Stomach smooth muscle (tissue), 2 donors: ENCODE measurements around the gene PPFIBP2.

Experiments used
- H3K27ac ChIP-seq: one replicate; pipeline ENCODE4 v1.7.0; 2013; ENCODE audit warnings: mild to moderate bottlenecking, low read length, inconsistent platforms
- H3K27me3 ChIP-seq, 2 donors: one replicate each; pipeline ENCODE4 v1.7.0; 2013; ENCODE audit warnings: low read length in 2 of 2; ENCODE audit not compliant: insufficient read depth in 2 of 2, control insufficient read depth in 1 of 2
- H3K36me3 ChIP-seq, 2 donors: one replicate each; pipeline ENCODE4 v1.7.0; 2013; ENCODE audit warnings: low read length in 2 of 2; ENCODE audit not compliant: control insufficient read depth in 2 of 2, insufficient read depth in 2 of 2
- H3K4me1 ChIP-seq: one replicate; pipeline ENCODE4 v1.7.0; 2013; ENCODE audit warnings: low read length; ENCODE audit not compliant: control insufficient read depth, insufficient read depth
- H3K4me3 ChIP-seq, 2 donors: one replicate each; pipeline ENCODE4 v1.7.0; 2013; ENCODE audit warnings: low read length in 2 of 2
- H3K9ac ChIP-seq, 2 donors: one replicate each; pipeline ENCODE4 v1.7.0; 2013; ENCODE audit warnings: low read length in 2 of 2, mild to moderate bottlenecking in 1 of 2
- H3K9me3 ChIP-seq, 2 donors: one replicate each; pipeline ENCODE4 v1.7.0; 2013; ENCODE audit warnings: low read length in 2 of 2; ENCODE audit not compliant: control insufficient read depth in 2 of 2
- donor health status: healthy.
- donor health status: Pancreatic carcinoma.

Gene PPFIBP2

DNA sequence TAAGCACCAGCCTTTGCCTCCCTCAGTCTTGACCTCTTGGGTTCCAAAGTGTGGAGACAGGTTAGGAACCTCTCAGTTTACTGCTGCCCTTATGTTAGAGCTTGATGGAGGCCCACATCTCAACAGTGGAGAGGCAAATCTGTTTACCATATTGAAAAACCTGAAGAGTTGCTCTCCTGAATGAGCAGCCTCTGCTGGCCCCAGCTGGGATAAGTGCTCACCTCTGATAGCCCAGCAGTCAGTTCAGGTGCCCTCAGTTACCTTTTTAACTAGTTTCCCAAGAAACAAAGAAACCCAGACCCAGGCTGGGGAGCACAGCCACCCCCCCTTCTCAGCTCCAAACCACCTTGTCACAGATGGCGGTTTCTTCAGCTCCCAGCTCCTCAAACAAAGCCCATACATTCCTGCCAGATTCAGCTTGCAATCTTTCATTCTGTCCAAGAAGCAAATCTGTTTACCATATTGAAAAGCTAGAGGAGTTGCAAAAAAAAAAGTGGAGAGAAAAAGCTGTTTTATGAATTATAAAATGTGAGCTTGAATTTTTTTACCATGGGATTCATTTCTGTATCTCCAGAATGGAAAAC, 57.2 kb downstream of the PPFIBP2 start:
- H3K27me3 ChIP-seq, result peaks cover 2% of the 10 kb centered on the region in 2 donors

DNA sequence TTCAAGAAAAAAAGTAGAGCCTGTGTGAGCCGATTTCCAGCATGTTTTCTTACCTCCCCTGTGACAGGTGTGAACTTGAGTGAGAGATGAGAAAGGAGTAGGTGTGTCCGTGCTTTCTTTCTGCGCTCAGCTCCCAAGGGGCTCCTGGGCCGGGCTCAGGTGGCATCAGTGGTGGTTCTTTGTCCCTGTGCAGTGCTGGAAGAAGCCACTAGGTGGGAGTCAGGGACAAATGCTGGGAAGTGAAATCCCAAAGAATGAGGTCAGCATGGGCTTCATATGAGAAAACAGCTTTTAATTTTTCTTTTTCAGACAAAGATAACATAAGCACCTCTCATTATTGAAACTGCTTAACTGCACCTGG, 57.8 kb downstream of the PPFIBP2 start:
- Histone ChIP-seq H3K27ac (no peak overlapping the region), H3K27me3 (peaks cover 2% of the 10 kb centered on the region in 2 donors), H3K4me3 (no peak overlapping the region), H3K9me3 (no peaks in the 10 kb centered on the region), H3K36me3 (no peaks in the 10 kb centered on the region), H3K4me1 (peaks cover 10% of the 10 kb centered on the region), H3K9ac (no peak overlapping the region)

More for the DNA sequence above, 57.2 kb downstream of the PPFIBP2 start:
- no peak overlapping the region for H3K27ac ChIP-seq
- H3K4me3 ChIP-seq, result no peak overlapping the region
- no peaks in the 10 kb centered on the region for H3K9me3 ChIP-seq
- H3K36me3 ChIP-seq, result no peaks in the 10 kb centered on the region
- peaks cover 6% of the 10 kb centered on the region for H3K4me1 ChIP-seq
- no peak overlapping the region for H3K9ac ChIP-seq

DNA sequence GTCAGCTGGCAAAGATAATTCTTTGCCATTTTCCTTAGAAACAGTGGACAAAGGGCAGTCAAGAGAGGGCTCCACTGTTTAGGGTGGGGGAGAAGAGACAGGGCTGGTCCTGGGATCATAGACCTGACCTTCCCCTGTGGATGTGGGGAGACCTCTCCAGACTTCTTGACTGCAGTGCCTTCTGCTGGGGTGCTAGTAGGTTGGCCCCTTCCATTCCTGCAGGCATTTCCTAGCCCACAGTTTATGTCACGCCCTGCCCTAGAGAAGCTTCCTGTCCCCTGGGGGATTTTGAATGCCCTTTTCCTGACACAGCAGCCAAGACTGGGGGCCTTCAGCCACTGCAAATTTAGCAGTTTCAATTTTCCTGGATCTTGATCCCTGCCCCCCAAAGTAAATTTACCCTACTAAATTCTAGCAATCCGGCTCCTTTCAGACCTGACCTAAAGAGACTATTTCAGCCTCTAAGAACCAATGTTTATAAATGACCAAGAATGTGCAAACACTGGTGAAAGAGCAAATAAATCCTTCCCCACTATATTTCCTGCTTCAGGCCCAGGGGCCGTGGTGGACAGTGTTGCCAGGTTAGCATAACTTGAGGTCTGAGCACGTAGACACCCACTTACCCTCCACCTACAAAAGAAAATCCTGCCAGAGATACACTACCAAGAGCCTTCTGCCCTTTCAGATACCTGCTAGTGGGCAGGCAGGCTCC, 58.4 kb downstream of the PPFIBP2 start:
- Histone ChIP-seq H3K9me3 (no peaks in the 10 kb centered on the region), H3K27me3 (peaks cover 2% of the 10 kb centered on the region in 2 donors), H3K4me3 (no peak overlapping the region), H3K9ac (no peak overlapping the region), H3K4me1 (peaks cover 15% of the 10 kb centered on the region), H3K27ac (no peak overlapping the region), H3K36me3 (no peaks in the 10 kb centered on the region)

DNA sequence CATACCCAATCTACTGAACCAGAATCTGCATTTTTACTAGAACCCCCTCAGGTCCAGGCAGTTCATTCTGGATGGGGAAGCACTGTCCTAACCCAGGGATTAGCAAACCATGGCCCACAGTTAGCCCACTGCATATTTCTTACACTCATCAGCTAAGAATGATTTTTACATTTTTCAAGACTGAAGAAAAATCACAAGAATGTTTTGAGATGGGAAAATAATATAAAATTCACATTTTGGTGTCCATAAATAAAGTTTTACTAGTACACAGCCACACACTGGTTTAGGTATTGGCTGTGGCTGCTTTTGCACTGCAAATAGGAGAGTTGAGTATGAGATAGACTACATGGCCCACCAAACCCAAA, 59.4 kb downstream of the PPFIBP2 start:
- Histone ChIP-seq H3K9me3 (no peaks in the 10 kb centered on the region), H3K4me1 (peaks cover 23% of the 10 kb centered on the region), H3K9ac (no peak overlapping the region), H3K27ac (no peak overlapping the region), H3K4me3 (no peak overlapping the region), H3K27me3 (peaks cover 2% of the 10 kb centered on the region in 2 donors), H3K36me3 (no peaks in the 10 kb centered on the region)

DNA sequence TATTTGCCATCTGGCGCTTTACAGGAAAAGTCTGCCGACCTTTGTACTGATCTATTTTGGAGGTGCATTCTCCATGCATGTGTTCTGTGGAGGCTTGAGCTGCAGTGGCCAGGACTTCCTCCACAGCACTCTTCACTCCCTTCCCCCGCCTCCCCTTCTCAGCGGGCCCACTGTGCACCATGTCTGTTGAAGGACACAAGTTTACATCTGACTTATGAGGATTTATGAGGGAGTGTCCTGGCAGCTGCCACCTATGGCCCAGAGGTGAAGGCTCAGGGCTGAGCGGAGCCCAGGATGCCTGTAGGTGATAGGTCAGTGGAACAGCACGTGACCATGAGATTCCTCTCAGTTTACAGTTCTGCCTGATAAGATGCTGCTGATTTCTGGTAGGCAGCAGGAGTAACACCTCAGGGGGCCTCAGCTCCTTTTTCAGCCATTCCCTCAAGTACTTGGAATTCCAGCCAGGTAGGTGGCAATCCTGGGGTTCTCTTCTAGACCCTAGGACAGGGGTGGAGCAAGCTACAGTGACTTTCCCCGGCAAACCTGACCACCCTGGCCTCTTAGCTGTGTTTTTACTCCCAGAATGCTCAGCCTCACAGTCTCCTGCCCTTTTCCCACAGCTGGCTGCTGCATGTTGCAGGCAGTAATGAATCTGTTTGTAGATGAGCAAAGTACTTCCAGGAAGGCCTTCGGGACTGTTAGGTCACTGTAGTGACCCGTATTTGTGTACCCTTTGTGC, 59.9 kb downstream of the PPFIBP2 start:
- Histone ChIP-seq H3K27me3 (peaks cover 2% of the 10 kb centered on the region in 2 donors), H3K9ac (no peak overlapping the region), H3K9me3 (no peaks in the 10 kb centered on the region), H3K4me1 (peaks cover 24% of the 10 kb centered on the region), H3K4me3 (no peak overlapping the region), H3K36me3 (no peaks in the 10 kb centered on the region), H3K27ac (no peak overlapping the region)

DNA sequence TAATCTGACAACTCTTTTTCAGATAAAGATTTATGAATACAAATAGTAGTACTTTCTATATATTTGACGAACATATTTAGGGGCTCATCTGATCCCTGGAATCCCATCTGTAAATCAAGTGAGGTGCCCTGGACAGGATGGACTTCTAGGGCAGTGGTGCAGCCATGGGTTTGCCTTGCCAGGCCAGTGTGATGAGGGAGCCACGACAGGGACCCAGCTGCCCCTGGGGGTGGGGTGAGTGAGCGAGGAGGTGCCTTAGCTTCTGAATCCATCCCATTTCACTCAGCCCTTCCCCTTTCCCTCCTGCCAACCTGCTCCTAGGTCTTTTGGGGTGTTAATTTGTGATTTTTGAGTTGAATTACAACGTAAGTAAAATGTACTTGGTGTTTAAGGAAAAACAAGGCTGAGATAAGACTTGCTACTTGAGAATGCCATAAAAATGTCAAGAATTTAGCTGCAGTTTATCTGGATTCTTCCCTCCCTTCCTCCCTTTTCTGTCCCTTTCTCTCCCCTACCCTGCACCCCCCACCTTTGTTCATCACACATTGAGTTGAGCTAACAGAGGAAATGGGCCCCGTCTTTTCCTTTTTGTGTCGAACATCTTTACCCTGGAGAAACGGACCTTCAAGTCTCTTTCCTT, 60.8 kb downstream of the PPFIBP2 start:
- peaks cover 28% of the 10 kb centered on the region for H3K4me1 ChIP-seq
- H3K9me3 ChIP-seq, result no peaks in the 10 kb centered on the region
- H3K9ac ChIP-seq, result no peak overlapping the region
- H3K4me3 ChIP-seq, result no peak overlapping the region
- H3K27me3 ChIP-seq, result peaks cover 2 to 5% of the 10 kb centered on the region in 2 donors
- H3K36me3 ChIP-seq, result no peaks in the 10 kb centered on the region
- no peak overlapping the region for H3K27ac ChIP-seq

DNA sequence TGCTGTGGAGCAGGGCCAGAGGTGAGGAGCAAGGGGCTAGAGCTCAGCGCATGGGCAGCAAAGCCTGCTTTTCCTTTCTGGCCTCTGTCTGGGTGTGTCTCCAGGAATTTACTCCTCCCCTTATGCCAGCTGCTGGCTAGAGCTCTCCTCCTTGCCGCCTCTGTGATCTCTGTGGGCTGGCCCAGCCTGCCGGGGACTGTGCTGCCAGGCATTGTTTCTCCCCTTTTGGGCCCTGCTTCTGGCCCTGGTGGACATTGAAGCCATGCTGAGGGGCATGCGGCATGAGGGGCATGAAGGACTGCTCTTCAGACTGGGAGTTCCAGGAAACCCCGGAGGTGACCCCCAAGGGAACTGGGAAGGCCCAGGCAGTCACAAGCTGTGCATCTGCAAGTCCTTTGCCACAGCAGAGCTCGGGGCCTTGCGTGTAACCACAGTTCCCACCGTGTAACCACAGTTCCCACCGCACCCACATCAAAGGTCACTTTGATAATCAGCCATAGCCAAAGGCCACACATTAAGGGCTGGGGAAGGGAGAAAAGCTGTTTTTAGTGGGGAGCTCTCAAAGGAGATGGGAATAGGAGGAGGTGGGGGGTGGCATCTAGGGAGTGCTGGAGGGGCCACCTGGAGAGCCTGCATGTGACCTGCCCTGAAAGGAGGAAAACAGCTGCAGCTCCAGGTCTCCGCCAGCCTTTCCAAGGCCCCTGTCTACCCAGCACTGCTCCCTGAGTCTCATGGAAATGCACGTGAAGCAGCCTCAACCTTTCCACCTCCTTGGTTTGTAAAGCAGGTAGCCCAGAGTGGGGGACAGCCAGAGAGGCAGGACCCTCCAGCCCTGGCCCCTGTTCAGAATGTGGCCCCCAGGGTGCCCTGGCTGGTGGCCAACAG, 62.3 kb downstream of the PPFIBP2 start:
- Histone ChIP-seq H3K27ac (peak overlapping the region; percentile 66), H3K27me3 (peaks cover 5% of the 10 kb centered on the region in 2 donors), H3K36me3 (no peaks in the 10 kb centered on the region), H3K4me1 (peaks cover 32% of the 10 kb centered on the region), H3K9me3 (no peaks in the 10 kb centered on the region), H3K9ac (no peak overlapping the region), H3K4me3 (peak overlapping the region in 1 of 2 donors; percentile 72)

DNA sequence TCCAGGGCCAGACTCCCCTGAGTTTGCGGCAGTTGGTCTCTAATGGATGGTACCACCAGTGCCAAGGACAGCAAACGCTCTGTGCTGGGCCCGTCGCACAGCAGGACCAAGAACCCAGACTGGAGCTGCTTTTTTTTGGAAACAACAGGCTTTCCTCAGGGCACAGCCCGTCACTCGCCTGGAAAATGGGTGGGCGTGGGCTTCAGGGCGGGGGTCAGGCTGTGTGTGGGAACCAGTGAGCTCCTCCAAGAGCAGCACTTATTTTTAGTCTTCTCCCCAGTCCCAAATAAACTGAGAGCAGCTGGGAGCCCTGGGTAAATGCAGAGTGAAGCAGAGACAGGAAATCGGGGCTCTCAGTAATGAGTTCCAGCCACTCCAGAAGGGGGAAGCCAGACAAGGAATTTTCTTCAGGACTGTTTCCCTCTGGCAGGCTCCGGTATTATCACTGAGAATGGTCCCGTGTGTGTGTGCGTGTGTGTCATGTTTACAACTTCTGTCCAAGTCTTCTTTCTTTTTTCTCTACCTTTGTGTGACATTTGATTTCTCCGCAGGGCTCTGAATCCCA, 63.0 kb downstream of the PPFIBP2 start:
- Histone ChIP-seq H3K36me3 (no peaks in the 10 kb centered on the region), H3K27me3 (peaks cover 5% of the 10 kb centered on the region in 2 donors), H3K4me3 (peak overlapping the region; percentile 53 to 72), H3K9me3 (no peaks in the 10 kb centered on the region), H3K9ac (peak overlapping the region in 1 of 2 donors; percentile 62), H3K4me1 (peaks cover 31% of the 10 kb centered on the region), H3K27ac (peak overlapping the region; percentile 66)

DNA sequence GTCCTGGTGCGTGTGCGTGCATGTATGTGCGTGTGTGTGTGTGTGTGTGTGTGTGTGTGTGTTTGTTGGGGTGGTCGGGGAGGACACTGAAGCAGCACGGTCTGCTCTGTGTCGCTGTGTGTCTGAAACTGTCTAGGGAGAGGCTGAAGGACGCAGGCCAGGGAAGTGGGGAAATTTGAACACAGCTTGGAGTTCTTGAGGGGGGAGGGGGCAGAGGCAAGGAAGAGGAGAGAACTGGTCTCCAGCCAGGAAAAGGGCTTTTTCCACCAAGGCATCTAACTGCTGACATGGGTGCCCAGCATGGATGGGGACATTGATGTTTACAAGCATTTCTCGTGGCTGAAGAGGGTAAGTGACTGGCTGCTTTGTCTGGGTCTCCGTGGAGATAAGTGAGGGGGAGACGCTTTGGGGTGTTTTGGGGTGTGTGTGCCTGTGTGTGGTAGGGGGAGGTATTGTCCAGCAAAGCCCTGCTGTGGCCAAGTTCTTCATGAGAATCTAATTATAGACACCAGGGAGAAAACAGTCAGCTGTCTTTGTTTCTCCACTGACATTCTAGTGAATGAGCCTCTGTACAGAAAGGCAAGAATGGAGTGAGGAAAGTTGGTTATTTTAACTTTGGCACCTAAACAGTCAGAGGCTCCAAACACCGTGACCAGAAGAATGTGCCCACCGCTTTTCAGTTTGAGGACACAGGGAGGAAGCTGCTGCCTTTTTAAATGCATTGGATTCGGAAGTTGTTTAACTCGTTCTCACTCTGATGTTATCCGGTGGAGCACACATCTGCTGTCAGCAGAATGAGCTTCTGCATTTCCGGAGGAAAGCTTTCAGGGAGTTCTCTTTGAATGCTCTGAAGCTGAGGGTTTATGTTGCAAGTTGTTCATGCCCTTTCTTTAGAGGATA, 63.7 kb downstream of the PPFIBP2 start:
- Histone ChIP-seq H3K4me1 (peaks cover 27% of the 10 kb centered on the region), H3K9me3 (no peaks in the 10 kb centered on the region), H3K27ac (peak overlapping the region; percentile 66), H3K9ac (peak overlapping the region in 1 of 2 donors; percentile 62), H3K27me3 (peaks cover 5% of the 10 kb centered on the region in 2 donors), H3K4me3 (peak overlapping the region; percentile 53 to 72), H3K36me3 (no peaks in the 10 kb centered on the region)
